T follicular helper cell (primary cell): ENCODE data around the gene IL1RN.

Experiments
- DNase-seq: peaks from one replicate; pipeline ENCODE4 v3.0.0-alpha.2; 2020; ENCODE audit warnings: low read depth

IL1RN gene

GRCh38 chr2:113173542-113174375 lies 46.4 kb downstream of the IL1RN start, which contains the start of gene PSD4:
Gene PSD4, plus strand, starts transcription at chr2:113173971. Its CDS starts 8,486 bp downstream, at chr2:113182457.
- DNase-seq = peak; percentile 75

- no peak for DNase-seq
Measured at GRCh38 chr2:113174376-113174750, 47.0 kb downstream of the IL1RN start.

GRCh38 chr2:113175042-113175628 lies 47.7 kb downstream of the IL1RN start:
- peak; percentile 43 for DNase-seq

DNA sequence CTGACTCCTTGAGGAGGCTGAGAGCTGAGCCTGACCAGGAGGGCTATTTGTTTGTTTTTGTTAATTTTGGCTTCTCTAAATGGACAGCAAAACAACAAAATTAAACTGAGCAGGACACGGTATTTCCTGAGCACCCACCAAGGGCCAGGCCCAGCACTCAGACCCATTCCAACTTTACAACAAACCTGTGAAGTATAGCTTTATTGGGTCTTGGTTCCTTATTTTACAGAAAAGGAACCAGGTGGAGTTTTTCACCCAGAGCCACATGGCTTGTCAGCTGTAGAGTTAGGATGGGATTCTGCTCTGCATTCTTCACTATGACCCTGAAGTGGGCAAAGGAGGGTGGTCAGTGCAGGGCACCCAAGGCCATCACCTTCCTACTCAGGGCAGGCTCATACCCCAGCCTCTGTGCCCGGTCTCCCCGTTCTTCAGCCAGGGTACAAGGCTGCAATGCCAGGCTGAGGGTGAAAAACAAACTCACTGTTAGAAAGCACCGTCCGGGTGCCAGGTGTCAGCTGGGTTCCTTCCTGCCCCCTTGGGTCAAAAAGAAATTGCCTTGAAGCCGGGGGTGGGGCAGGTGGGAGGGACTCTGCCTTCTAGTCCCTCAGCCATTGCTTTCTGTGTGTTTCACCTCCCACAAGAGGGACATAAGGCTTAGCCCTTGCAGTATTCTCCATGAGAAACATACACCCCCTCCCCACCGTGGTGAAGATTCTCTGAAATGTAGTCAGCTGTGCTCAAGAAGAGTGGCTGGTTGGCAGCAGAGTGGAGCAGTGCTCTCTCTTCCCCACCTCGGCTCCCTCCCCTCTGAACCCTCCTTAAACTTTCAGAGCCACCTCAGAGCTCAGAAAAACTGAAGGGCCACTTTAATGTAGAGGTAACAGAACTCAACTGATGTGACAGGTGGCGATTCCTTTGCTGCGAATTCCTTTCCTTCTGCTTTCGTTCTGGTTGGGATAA lies 48.6 kb downstream of the IL1RN start:
- no peak for DNase-seq

- no peak for DNase-seq
Measured at GRCh38 chr2:113176696-113177355, 49.4 kb downstream of the IL1RN start.

DNA sequence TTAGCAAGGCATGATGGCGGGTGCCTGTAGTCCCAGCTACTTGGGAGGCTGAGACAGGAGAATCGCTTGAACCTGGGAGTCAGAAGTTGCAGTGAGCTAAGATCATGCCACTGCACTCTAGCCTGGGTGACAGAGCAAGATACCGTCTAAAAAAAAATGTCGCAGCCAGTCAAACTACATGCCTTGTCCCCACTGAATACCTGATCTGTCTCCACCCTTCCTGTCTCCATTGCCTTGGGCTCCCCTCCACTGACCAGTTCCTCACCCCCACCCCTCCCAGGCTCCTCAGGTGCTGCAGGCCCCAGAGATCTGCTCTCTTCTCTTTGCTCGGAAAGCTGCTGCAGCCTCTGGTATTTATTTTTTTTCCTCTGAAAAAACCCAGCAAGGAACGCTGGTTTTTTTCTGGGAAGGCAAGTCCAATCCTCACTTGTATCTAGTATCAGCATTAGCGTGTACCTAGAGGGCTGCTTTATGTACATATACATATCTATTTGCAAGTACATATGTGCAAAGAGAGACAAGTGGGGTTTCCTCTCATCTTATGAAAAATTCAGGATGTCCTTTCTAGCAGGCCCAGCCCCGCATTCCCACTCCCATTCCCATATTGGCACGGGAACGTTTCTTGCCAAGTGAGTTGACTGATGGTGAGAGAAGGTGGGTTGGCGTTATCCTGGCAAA lies 50.8 kb downstream of the IL1RN start:
- DNase-seq = no peak

- DNase-seq = no peak
Measured at GRCh38 chr2:113178891-113179290, 51.5 kb downstream of the IL1RN start.

GRCh38 chr2:113179446-113180045 lies 52.1 kb downstream of the IL1RN start:
- no peak for DNase-seq

GRCh38 chr2:113180131-113180946 lies 52.9 kb downstream of the IL1RN start:
- no peak for DNase-seq

- DNase-seq = no peak
Measured at GRCh38 chr2:113181258-113182051, 54.1 kb downstream of the IL1RN start.

GRCh38 chr2:113182471-113183260 lies 55.3 kb downstream of the IL1RN start:
- DNase-seq = no peak

DNA sequence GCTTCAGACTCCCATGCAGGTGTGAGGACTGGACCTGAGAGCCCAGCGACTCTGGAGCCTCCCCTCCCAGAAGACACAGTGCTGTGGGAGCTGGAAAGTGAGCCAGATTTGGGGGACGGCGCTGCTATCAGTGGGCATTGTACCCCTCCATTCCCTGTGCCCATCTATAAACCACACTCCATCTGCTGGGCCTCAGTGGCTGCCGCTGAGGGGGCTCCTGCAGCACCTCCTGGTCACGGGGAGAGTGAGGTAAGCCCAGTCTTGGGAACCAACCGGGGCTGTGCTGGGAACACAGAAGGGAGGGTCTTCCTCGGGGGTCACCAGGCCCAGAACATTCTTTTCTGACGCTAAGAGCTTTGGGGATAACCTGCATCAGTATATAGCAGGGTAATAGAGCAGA lies 55.9 kb downstream of the IL1RN start:
- DNase-seq = no peak
